Activated T-cell treated with anti-CD3 and anti-CD28 coated beads for 24 hours (primary cell): ENCODE results near the gene GMCL2.
A peak's percentile ranks its signal among the peaks of the same experiment; 100 is the strongest.

ENCODE experiments used
- DNase-seq: peaks from one replicate; pipeline ENCODE4 v3.0.0-alpha.2; 2020; ENCODE audit warnings: low read depth

Gene GMCL2

DNA sequence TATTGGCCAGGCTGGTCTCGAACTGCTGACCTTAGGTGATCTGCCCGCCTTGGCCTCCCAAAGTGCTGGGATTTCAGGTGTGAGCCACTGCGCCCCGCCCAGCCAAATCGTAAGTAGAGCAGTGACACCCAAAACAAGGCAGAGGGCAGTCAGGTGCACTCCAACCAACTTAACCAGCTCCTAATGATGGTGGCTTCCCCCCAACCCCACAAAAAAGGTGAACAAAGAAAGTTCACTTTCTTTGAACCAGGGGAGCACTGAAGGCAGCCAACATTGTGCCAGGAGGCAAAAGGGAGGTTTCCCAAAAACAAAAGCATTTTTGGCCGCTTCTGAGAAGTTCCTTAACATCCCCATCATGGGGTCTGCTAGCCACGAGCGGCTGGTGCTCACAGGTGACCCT is 9.6 kb downstream of the GMCL2 start:
- no peak for DNase-seq

DNA sequence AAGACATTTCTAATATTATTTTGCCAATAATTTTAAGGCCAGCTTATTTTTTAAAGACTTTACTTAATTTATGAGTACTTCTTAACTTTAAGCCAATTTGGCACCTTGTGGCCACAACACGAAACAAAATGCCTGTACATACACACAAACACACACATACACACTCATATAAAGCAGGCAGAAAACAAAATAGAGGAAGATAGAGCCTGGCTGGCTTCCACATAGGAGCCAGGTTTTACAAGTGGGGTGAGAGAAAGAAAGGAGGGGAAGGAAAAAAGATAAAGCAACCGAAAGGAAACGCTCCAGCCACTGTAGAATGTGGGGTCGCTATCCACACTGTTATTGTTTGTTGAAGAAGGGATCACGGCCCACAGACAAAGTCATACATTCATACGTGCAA is 10.4 kb downstream of the GMCL2 start:
- DNase-seq, result no peak

DNA sequence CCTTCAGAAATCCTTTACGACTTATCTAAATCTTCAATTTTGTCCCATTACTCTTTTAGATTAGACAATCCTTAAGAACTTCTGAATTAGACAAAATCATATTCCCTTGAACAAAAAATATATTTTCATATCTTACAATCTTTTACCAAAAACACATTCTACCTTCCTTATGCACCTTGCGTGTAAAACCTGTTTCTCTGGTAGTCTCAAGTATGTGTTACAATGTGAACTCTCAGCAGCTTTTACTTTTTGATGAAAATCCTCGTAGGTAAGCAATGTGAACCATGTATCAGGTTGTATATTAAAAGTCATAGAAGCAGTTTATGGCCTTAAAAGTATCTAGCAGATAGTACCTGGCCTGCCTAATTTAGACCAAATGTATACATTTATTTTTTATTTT is 12.7 kb downstream of the GMCL2 start:
- DNase-seq, result no peak

DNA sequence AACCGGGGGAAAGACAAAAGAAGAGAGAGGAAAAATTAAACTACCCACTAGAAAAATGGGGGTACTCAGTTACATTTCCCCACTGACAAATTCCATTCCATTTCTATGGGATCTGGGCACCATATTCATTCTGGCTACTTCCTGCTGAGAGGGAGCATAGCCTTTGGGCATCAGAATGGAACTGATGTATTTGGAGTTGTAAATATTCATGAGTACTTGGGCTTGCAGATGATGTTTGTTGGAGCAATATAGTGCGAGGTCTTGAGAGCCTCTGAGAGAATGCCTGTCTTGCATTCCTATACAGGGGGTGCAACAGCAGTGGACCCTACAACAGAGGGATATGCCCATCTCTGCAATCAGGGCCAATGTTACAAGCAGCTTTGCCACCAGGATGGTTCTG is 16.7 kb downstream of the GMCL2 start:
- DNase-seq, result no peak

DNA sequence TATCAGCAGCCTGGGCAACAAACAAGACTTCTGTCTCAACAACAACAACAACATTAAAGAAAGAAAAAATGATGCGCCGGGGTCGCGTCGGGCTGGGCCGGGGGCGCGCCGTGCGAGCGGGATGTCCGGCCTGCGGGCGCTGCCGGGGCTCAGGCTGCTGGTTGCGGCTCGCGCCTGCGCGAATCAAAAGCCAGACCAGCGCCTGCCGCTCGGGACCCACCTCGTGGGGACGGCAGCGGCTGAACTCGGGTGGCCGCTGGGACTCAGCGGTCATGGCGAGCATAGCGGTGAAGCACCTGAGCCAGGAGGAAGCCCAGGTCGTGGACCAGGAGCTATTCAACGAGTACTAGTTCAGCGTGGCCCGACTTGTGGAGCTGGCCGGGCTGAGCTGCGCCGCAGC is 21.6 kb downstream of the GMCL2 start:
- no peak for DNase-seq

DNA sequence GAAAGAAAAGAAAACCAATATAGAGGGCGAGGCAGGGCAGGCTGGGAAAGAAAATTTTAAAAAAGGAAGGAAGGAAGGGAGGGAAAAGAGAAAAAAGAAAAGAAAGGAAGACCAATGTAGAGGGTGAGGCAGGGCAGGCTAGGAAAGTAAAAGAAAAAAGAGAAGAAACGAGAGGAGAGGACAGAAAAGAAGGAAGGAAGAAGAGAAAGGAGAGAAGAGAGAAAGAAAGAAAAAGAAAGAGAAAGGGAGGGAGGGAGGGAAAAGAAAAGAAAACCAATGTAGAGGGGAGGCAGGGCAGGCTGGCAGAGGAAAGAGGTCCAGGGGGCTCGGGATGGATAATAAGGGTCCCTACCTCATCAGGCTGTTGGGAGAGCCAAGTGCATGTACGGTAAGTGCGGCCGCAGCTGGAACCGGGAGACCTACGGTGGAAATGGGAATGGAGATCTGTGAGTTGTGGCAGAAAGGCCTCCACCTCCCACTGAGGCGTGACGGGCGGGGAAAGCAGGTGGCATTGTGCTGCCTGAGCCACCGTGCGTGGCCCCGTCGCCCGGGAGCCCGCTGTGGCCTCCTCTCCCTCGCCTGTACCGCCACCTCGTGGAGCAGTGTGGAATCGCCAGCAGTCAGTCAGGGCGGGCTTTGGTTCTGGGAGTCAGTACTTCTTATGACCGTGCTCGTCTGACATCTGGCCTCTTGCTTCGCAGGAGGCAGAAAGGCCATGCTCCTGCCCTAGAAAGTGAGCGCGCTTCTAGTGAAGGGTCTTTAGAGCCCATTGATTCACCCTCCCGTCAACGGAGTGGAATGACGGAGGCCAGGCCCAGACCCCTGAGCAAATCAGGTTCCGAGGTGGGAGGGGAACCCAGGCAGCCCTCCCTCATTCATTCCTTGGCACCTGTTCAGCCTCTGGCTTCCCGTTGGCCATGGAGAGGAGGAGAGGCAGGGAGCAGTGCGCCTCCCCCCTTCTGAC is 23.1 kb downstream of the GMCL2 start:
- DNase-seq, result peak; percentile 90

DNA sequence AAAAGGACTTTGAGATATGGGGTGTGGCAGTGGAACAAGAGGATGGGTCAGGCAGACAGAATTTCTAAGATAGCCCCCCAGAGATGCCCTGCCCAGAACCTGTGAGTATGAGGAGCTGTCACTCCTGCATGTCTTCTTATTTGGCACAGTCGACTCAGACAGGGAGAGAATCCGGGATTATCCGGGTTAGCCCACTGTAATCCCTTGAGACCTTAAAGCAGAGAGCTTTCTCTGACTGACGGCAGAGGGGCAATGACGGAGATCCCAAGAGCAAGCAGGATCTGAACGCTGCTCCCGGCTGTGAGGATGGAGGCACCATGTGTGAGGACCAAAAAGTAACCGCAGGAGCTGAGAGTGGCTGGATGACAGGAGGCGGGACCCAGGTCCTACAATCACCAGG is 24.7 kb downstream of the GMCL2 start:
- no peak for DNase-seq

DNA sequence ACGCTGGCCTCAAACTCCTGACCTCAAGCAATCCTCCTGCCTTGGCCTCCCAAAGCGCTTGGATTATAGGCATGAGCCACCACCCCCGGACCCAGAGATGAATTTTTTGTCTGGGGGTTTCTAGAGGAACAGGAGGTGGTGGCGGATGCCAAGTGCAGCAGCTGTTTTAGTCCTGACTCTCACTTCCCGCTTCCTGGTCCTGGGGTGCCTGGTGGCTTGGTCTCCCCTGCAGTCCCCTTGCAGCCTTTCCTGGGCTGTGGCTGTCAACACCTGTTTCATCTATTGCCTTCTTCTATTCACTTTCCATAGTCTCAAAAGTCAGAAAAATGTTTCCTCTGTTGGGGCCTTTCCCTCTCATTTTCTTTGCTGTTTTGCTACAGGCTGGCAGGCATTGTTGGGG is 27.0 kb downstream of the GMCL2 start:
- DNase-seq, result no peak

DNA sequence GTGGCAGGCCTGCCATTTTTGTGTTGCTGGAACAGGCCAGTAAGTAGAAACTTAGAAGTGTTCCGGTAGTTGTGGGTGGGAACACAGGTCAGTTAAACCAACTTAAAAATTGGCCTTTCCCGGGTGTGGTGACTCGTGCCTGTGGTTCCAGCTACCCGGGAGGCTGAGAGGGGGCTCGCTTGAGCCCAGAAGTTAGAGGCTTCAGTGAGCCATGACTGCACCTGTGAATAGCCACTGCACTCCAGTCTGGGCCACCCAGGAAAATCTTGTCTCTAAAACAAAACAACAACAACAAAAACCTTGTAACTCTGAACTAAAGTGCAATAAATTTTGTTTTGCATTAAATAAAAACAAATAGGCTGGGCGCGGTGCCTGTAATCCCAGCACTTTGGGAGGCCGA is 32.1 kb downstream of the GMCL2 start:
- DNase-seq, result no peak

DNA sequence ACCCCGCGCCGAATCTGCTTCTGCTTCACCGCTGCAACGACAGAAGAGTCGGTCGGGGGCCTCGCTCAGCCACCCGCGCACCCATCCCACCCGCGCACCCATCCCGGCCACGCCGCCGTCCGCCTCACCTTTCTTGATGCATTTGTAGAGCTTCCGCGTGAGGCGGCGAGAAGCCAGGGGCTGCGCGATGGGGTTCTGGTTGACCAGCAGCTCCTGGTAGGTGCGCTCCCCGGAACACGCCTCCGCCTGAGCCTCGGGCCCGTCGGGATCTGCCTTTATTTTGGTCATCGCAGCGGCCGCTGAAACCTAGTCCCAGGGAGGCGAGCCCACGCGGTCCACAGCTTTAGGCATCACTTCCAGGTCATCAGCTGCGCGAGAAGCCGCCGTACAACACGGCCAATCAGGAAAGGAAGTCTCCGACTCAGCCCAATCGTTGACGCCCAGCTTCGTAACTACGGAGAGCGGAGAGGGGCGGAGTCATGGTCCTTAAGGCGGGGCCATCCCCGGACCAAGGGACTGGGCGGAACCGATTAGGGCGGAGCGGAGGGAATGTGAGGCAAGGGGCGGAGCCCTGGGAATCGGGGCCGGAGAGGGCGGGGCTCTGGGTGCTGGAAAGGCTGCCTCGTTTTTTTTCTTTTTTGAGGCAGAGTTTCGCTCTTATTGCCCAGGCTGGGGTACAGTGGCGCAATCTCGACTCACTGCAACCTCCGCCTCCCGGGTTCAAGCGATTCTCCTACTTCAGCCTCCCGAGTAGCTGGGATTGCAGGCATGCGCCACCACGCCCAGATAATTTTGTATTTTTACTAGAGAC is 33.4 kb downstream of the GMCL2 start, which contains the start of gene NHP2:
Gene NHP2, minus strand, starts transcription at position 356 of the 811 bp plus-strand sequence. Its CDS starts 68 bp downstream, at position 288.
- peak; percentile 99 for DNase-seq

DNA sequence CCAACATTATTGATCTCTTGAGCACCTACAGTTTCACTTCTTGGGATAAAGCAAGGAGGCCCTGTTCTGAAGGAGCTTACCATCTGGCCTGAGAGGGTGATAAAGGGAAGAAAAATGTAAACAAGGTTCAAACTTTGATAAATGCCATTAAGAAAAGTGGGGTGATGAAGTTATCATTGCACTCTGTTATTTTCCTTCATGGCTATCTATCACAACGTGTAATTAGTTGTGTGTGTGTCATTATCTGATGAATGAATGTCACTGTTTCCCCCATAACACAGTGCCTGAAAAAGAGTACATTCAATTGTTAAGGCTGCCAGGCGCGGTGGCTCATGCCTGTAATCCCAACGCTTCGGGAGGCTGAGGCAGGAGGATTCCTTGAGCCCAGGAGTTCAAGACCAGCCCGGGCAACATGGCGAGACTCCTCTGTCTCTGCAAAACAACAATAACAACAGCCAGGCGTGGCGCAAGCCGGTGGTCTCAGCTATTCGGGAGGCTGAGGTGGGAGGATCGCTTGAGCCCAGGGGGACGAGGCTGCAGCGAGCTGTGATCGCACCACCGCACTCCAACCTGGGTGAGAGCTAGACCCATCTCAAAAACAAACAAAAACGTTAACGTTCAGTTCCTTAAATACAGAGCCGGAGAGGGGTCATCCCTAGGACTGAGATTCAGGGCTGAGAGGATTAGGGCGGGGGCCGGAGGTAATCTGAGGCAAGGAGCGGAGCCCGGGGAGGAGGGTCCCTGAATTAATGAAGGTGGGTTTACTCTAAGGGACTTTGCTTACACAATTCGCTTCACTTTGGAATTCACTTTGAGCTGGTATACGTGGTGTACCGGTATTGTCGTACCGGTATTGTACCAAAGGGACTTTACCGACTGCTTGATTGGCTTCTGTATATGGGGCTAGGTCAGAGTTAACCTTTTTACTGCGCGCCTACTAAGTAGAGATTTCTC is 34.4 kb downstream of the GMCL2 start:
- no peak for DNase-seq

DNA sequence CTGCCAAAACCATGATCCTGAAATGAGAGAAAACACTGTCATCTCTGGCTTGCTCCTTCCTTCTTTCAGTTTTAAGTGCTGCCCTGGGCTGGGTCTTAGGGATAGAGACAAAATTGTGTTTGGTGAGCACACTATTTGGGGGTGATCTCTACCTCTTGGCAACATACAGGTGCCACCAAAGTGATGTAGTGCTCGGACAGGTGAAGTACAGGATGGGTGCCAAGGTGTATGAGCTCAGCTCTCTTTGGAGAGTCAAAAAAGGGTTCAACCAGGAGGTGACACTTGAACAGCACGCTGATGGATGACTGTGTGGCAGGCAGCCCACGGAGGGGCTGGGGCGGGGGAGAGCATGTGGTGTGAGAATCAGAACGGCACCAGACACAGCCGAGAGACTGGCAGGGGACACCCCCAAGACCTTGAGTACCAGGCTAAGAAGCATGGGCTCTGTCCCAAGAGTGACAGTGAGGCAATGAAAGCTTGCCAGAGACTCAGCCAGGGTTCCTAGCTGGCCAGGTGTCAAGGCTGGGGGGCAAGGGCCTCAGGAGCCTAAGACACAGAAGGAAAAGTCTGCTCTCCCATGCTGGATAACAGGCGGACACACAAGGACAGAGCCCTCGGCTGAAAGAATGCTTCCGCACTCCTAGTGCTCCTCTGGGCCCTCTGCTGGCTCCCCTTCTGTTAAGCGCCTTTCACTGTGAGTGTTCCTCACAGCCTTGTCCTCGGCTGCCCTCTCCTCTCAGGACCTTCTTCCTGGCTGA is 36.0 kb downstream of the GMCL2 start:
- DNase-seq, result no peak

DNA sequence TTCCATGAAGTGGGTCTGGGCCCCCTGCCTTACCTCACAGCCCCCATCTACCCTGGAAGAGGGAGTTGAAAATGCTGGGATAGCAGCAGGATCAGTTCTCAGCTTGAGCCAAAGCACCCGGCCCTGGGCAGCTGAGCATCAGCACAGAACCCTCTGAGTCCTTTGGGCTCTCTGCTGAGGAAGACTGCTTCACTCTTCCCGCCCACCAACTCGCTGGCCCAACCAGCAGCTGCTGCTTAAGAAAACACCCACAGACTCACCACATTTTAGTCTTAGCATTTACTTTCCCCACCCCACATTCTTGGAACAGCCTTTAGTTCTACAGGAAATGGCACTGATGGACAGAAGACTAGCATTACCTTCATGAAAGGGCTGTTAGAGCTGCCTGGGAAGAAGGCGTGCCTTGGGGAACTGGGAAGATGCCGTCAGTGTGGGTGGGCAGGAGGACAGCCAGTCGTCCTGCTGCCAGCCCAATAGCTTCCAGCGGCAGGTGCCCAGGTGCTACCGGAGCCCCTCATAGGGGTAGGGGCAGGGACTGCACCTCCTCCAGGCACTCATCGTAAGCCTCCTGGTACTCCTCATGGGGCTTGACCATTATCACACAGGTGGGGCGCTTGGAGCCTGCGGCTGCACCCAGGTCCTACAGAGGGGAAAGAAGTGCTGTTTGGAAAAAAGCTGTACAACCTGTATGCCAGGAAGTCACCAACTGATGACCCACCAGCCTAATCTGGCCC is 37.8 kb downstream of the GMCL2 start:
- no peak for DNase-seq

DNA sequence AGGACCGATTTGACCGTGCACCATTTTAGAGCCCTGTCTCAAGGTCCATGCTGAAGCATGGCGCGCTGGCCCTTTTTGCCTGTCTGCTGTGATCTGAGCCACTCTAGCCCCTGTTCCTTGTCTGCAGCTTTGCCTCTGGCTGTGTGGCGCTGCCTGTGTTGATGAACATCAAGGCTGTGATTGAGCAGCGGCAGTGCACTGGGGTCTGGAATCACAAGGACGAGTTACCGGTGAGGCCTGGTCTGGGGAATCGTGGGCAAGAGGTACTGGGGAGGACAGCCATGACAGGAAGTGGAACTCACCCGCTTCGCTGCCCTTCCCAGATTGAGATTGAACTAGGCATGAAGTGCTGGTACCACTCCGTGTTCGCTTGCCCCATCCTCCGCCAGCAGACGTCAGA is 39.8 kb downstream of the GMCL2 start:
- DNase-seq, result no peak

DNA sequence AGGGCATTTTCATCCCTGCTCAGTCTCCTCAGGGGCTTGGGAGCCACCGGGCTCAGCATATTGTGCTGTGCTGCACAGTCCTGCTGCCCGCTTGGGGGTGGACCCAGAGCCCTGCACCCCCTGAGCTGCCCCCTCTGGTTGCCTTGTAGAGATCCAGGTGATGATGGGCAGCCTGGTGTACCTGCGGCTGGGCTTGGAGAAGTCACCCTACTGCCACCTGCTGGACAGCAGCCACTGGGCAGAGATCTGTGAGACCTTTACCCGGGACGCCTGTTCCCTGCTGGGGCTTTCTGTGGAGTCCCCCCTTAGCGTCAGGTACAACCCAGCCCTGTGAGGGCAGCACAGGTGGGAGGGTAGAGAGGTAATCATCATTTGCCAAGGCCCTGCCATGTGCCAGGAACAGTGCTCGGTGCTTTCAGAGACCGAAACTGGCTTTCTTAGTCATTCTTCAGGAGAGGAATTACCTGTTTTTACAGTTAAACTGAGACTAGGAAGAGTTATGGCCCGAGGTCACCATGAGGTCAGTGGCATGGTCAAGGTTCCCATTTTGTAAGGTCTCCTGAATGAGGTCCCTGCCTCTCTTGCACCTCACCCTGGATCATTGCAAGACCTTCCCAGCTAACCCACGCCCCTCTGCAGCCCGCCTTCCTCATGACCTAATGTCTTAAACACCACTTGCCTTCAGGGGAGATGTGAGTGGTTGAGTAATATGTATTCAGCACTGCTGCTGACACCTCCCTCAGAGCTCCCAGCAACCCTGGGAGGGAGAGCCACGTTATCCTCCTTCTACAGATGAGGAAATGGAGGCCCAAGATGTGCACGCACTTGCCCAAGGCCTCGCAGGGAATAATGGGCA is 41.0 kb downstream of the GMCL2 start:
- peak; percentile 50 for DNase-seq

DNA sequence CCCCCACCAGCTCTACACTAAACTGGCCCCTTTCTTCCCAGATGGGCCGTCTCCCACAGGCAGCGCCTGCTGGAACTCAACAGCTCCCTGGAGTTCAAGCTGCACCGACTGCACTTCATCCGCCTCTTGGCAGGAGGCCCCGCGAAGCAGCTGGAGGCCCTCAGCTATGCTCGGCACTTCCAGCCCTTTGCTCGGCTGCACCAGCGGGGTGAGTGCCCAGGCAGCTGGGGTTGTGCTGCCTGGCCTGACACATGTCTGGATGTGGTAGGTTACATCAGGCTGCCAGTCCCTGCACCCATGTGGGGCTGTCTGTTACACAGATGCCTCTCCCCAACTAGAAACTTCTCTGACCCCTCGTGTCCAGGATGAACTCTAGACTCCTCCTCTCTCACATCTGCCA is 43.3 kb downstream of the GMCL2 start:
- no peak for DNase-seq

DNA sequence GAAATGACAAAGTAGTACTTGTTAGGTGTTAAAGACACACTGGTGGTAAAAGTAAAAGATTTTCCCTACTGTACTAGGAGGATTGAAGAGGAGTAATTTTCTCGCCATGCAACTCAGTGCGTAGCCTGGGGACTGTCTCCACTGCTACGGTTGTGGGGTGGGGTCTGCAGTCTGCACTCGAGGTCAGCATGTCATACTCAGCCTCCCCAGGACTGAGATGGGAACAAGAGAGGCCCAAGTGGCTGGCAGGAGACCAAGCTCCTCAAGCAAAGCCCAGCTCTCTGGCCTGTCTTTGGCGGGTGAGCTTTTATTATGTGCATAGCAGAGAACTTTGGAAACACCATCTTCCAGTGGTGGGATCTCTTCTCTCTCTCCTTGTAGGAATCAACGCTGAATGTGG is 43.9 kb downstream of the GMCL2 start:
- DNase-seq, result no peak

DNA sequence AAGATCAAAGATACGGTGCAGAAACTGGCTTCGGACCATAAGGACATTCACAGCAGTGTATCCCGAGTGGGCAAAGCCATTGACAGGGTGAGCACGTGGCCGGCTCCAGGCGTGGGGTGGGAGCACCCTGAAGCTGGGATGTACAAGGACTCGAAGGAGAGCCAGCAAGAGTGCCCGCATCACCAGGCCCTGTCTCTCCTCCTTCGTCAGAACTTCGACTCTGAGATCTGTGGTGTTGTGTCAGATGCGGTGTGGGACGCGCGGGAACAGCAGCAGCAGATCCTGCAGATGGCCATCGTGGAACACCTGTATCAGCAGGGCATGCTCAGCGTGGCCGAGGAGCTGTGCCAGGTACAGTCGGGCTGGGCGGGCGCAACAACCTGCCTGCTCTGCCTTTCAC is 44.5 kb downstream of the GMCL2 start:
- DNase-seq, result no peak

DNA sequence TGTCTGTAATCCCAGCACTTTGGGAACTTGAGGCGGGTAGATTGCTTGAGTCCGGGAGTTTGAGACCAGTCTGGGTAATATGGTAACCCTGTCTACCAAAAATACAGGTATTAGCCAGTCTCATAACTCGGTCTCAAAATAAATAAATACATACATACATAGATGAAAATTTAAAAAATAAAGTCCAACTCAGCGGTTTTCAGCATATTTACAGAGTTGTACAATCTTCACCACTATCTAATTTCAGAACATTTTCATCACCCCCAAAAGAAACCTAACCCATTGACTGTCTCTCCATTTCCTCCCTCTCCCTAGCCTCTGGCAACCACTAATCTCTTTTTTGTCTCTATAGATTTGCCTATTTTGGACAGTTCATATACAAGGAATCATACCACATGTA is 45.6 kb downstream of the GMCL2 start:
- no peak for DNase-seq

DNA sequence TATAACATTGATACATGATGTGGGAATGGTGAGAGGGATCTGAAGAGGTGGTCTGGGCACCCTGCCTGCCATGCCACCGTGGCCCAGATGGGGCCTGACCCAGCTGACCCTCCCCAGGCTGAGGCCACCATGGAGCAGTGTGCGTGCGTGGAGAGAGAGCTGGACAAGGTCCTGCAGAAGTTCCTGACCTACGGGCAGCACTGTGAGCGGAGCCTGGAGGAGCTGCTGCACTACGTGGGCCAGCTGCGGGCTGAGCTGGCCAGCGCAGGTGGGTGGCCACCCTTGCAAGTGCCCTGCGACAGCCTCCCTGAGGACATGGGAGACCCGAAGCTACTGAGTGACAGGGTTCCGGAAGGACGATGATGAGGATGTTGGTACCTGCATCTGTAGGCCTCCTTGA is 49.2 kb downstream of the GMCL2 start:
- DNase-seq, result no peak
